Muscle layer of colon (tissue), 2 donors: Measurements from ENCODE around the gene SLC43A1.

ENCODE experiments used
- H3K27ac ChIP-seq: one replicate; pipeline ENCODE4 v1.7.0; 2013; ENCODE audit warnings: low read depth, mild to moderate bottlenecking, low read length, moderate library complexity
- H3K27me3 ChIP-seq, 2 donors: one replicate each; pipeline ENCODE4 v1.7.0; 2013; ENCODE audit warnings: low read length in 2 of 2, mild to moderate bottlenecking in 2 of 2; ENCODE audit not compliant: insufficient read depth in 2 of 2, control insufficient read depth in 1 of 2
- H3K36me3 ChIP-seq: one replicate; pipeline ENCODE4 v1.7.0; 2013; ENCODE audit warnings: mild to moderate bottlenecking, low read length; ENCODE audit not compliant: insufficient read depth
- H3K4me1 ChIP-seq: one replicate; pipeline ENCODE4 v1.7.0; 2013; ENCODE audit warnings: mild to moderate bottlenecking, low read length; ENCODE audit not compliant: insufficient read depth
- H3K4me3 ChIP-seq, 2 donors: one replicate each; pipeline ENCODE4 v1.7.0; 2013; ENCODE audit warnings: low read length in 2 of 2, low read depth in 1 of 2, mild to moderate bottlenecking in 1 of 2, moderate library complexity in 1 of 2
- H3K9ac ChIP-seq: one replicate; pipeline ENCODE4 v1.7.0; 2013; ENCODE audit warnings: low read length
- H3K9me3 ChIP-seq: one replicate; pipeline ENCODE4 v1.7.0; 2013; ENCODE audit warnings: mild to moderate bottlenecking, low read length
- donor health status: abdominal sarcoma.
- donor health status: Adenocarcinoma of cecum.

SLC43A1 gene

DNA sequence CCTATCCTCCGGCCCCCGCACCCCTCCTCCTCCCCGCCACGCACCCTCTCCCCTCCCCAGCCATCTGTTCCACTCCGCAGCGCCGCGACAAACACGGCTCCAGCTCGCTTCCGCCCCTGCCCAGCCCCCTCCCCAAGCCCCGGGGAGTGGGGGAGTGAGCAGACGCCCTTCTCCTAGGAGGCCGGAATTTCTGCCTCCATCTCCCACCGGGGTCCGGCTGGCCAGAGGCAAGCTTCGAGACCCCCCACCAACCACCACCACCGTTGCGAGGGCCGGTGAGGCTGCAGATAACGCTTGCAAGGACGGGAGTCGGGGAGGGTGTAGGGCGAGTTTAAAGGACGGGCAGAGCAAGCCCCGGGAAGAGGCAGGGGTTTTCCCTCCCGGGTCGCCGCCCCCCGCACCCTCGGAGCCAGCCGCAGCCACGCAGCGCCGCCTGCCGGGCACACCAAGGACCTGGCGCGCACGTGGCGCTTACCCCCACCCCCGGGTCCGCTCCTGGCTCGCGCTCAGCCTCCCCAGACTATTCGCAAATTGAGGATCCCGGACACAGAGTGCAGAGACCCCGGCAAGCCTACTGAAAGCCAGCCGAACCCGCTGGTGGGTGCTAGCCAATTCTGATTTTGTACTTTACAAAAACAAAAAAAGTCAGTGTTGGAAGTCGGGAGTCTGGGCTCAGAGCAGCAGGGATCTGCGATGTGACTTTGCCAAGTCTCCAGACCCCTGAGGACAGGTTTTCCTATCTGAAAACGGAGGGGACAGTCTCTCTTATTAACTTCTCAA lies 32.5 kb downstream of the SLC43A1 start:
- no peaks in the 10 kb centered on the region for H3K9me3 ChIP-seq
- H3K36me3 ChIP-seq: peaks cover 31% of the 10 kb centered on the region
- peaks cover 7 to 24% of the 10 kb centered on the region in 2 donors for H3K27me3 ChIP-seq
- H3K4me3 ChIP-seq: no peak overlapping the region
- no peaks in the 10 kb centered on the region for H3K4me1 ChIP-seq
- no peak overlapping the region for H3K27ac ChIP-seq
- no peak overlapping the region for H3K9ac ChIP-seq

DNA sequence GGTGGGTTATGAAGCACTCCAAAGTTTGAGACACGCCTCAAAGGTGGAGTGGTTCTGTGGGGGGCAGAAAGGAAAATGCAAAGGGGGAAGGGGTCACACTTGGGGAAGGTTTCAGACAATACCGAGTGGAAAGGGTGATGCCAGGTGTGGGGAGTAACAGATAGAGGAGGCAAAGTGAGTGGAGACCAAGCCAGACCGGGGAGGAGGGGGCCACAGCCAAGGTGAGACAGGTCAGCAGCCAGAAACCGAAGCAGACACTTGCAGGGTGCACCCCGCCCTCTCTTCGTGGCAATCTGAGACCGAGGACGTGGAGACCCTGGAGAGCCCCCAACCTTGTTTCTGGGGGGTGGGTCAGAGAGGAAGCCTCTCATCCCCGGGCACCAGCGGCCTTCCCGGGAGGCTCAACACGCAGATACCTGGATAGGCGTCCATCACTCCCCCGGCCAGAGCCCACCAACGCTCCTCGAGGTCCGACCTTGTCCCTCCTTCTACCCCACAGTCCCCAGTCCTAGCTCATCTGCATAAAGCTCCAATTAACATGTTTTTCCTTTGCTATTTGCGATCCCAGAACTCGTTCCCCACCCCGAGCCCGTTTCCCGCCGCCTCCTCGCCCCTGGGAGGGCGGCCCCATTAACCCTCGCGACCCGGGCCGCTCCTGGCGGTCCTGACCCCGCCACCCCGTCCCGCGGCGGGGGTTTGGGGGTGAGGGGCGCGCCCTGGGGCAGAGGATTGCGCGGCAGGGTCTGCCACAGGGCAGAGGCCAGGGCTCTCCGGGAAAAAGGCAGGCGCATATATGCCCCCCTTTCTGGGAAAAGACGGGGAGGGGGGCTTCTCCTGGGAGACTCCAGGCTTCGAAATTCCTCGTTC lies 33.4 kb downstream of the SLC43A1 start:
- Histone ChIP-seq H3K4me3 (no peak overlapping the region), H3K27me3 (peaks cover 7 to 24% of the 10 kb centered on the region in 2 donors), H3K4me1 (no peaks in the 10 kb centered on the region), H3K9me3 (no peaks in the 10 kb centered on the region), H3K36me3 (peaks cover 22% of the 10 kb centered on the region), H3K9ac (no peak overlapping the region), H3K27ac (no peak overlapping the region)

DNA sequence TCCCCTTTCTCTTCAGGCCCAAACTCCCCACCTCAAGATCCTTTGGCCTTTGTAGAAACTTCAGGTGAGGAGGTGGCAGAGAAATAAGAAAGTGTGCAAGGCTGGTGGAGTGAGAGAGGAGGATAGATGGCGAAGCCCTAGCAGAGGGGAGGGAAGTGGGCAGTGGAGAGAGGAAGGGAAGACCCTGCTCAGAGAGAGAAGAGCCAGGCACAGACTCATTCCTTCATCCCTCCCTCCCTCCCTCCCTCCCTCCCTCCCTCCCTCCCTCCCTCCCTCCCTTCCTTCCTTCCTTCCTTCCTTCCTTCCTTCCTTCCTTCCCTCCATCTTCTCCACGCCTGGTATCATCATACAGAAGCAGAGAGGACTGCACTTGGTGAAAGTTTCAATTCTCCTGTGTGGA lies 34.2 kb downstream of the SLC43A1 start:
- no peak overlapping the region for H3K27ac ChIP-seq
- H3K9me3 ChIP-seq: no peaks in the 10 kb centered on the region
- no peaks in the 10 kb centered on the region for H3K4me1 ChIP-seq
- peaks cover 19% of the 10 kb centered on the region for H3K36me3 ChIP-seq
- H3K27me3 ChIP-seq: peaks cover 7 to 31% of the 10 kb centered on the region in 2 donors
- no peak overlapping the region for H3K4me3 ChIP-seq
- H3K9ac ChIP-seq: no peak overlapping the region

DNA sequence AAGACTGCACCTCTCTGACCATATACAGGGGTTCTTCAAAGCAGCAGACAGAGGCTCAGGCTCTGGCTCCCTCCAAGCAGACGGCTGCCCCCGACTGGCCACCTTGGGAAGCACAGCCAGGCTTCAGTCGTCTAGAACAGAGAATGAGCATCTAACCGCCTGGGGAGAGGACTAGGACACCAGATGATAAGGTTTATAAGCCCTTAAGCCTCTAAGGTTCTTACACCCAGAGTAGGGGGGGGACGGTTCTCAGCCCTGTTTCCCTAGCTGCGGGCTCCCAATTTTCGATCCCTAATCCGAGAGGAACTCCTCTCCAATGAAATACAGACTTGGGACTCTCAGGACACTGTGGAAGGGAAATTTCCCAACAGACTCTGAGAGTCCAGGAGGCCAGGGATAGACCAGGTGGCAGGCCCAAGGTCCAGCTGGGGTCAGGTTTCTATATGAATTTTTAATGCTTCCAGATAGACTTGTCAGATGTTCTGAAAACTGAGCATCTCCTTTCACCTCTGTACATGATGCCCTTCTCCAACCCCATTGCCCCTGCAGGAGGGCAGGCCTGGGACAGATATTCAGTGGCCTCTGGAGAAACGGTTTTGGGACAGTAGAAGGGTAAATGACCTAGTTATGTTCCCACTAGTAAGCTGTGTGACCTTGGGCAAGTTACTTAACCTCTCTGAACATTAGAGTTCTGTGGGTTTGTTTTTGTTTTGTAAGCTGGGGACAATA lies 34.9 kb downstream of the SLC43A1 start:
- Histone ChIP-seq H3K9me3 (no peaks in the 10 kb centered on the region), H3K4me3 (no peak overlapping the region), H3K9ac (no peak overlapping the region), H3K4me1 (peaks cover 6% of the 10 kb centered on the region), H3K27ac (no peak overlapping the region), H3K27me3 (peaks cover 13 to 39% of the 10 kb centered on the region in 2 donors), H3K36me3 (peaks cover 11% of the 10 kb centered on the region)

DNA sequence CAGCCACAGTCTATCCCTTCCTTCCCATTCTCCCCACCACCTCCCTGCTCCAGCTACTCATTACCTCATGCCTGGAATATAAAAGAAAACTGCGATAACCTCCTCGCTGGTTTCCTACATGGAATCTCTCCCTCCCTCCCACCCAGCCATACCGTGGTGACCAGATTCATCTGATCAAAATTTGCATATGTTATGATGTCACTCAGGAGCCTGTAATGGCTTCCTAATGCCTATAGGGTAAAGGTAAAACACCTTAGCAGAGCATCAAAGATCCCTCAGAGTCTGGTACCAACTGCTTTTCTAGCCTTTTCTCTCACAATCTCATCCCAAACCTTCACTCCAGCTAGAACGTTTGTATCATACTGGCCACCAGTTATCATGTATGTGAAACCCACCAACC lies 35.6 kb downstream of the SLC43A1 start:
- H3K4me3 ChIP-seq: no peak overlapping the region
- H3K36me3 ChIP-seq: peaks cover 6% of the 10 kb centered on the region
- peaks cover 20 to 46% of the 10 kb centered on the region in 2 donors for H3K27me3 ChIP-seq
- H3K9ac ChIP-seq: no peak overlapping the region
- H3K9me3 ChIP-seq: no peaks in the 10 kb centered on the region
- no peak overlapping the region for H3K27ac ChIP-seq
- peaks cover 8% of the 10 kb centered on the region for H3K4me1 ChIP-seq

- peaks cover 26 to 53% of the 10 kb centered on the region in 2 donors for H3K27me3 ChIP-seq
- H3K4me3 ChIP-seq: no peak overlapping the region
- H3K9ac ChIP-seq: no peak overlapping the region
- H3K27ac ChIP-seq: no peak overlapping the region
- H3K9me3 ChIP-seq: no peaks in the 10 kb centered on the region
- peaks cover 8% of the 10 kb centered on the region for H3K4me1 ChIP-seq
- H3K36me3 ChIP-seq: no peaks in the 10 kb centered on the region
Observed at GRCh38 chr11:57479021-57479663, 36.4 kb downstream of the SLC43A1 start.

- Histone ChIP-seq H3K9ac (no peak overlapping the region), H3K4me3 (no peak overlapping the region), H3K9me3 (no peaks in the 10 kb centered on the region), H3K36me3 (no peaks in the 10 kb centered on the region), H3K27ac (no peak overlapping the region), H3K27me3 (peaks cover 19 to 55% of the 10 kb centered on the region in 2 donors), H3K4me1 (peaks cover 8% of the 10 kb centered on the region)
Observed at GRCh38 chr11:57477507-57478189, 37.9 kb downstream of the SLC43A1 start.

DNA sequence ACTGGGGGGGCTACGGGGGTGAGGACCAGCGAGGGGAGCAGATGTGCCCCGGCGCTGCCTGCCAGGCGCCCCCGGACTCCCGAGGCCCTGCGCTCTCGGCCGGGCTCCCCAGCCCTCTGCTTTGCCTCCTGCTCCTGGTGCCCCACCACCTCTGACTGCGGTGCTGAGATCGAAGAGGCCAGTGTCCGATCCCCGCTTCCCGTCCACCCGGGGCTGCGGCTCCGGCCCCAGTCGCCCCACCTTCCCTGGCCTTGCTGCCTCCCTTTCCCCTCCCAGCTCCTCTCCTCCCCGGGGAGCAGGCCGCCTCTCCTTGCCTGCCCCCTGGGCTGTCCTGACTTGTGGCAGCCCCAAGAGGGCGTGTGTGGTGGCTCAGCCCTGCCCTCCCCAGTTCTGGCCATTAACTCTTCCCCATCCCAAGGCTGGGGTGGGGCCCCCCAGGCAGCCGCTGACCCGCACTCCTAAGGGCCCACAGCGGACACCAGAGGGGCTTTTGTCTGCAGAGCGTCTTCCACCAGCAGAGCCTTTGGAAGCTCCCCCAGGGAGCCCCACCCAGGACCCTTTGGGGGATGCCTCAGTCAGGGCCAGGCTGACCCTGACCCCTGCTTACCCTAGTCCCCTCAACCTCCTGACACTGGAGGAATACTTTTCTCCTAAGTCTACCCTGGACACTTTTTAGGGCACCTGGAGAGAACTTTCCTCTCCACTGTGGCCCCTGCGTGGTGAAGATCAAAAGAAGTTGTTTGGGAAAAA lies 38.6 kb downstream of the SLC43A1 start:
- Histone ChIP-seq H3K4me3 (peak overlapping the region; percentile 3 to 41), H3K9ac (no peak overlapping the region), H3K27me3 (peaks cover 19 to 48% of the 10 kb centered on the region in 2 donors), H3K36me3 (no peaks in the 10 kb centered on the region), H3K4me1 (peaks cover 8% of the 10 kb centered on the region), H3K27ac (no peak overlapping the region), H3K9me3 (no peaks in the 10 kb centered on the region)

DNA sequence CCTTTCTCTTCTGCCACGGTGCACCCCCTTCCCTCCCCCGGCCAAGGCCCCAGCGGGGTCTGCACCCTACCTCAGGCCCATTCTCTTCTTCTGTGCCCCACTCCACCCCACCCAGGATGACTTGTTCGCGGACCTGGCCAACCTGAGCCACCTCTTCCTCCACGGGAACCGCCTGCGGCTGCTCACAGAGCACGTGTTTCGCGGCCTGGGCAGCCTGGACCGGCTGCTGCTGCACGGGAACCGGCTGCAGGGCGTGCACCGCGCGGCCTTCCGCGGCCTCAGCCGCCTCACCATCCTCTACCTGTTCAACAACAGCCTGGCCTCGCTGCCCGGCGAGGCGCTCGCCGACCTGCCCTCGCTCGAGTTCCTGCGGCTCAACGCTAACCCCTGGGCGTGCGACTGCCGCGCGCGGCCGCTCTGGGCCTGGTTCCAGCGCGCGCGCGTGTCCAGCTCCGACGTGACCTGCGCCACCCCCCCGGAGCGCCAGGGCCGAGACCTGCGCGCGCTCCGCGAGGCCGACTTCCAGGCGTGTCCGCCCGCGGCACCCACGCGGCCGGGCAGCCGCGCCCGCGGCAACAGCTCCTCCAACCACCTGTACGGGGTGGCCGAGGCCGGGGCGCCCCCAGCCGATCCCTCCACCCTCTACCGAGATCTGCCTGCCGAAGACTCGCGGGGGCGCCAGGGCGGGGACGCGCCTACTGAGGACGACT lies 39.3 kb downstream of the SLC43A1 start:
- Histone ChIP-seq H3K27ac (no peak overlapping the region), H3K9me3 (no peaks in the 10 kb centered on the region), H3K4me1 (peaks cover 8% of the 10 kb centered on the region), H3K27me3 (peaks cover 19 to 43% of the 10 kb centered on the region in 2 donors), H3K4me3 (peak overlapping the region; percentile 3 to 41), H3K9ac (no peak overlapping the region), H3K36me3 (no peaks in the 10 kb centered on the region)

GRCh38 chr11:57475671-57476046 lies 39.8 kb downstream of the SLC43A1 start:
- Histone ChIP-seq H3K4me1 (peaks cover 8% of the 10 kb centered on the region), H3K9ac (no peak overlapping the region), H3K4me3 (peak overlapping the region in 1 of 2 donors; percentile 41), H3K27me3 (peaks cover 19 to 43% of the 10 kb centered on the region in 2 donors), H3K36me3 (no peaks in the 10 kb centered on the region), H3K27ac (no peak overlapping the region), H3K9me3 (no peaks in the 10 kb centered on the region)
